GM21360 (cell line): Measurements from ENCODE around the gene DAB2.

Experiments used
- ATAC-seq: cut with Tn5 transposase; IDR thresholded peaks from one replicate; pipeline ENCODE4 v1.9.1; 2021; ENCODE audit warnings: mild to moderate bottlenecking, moderate library complexity; ENCODE audit not compliant: unreplicated experiment

The DAB2 gene

DNA sequence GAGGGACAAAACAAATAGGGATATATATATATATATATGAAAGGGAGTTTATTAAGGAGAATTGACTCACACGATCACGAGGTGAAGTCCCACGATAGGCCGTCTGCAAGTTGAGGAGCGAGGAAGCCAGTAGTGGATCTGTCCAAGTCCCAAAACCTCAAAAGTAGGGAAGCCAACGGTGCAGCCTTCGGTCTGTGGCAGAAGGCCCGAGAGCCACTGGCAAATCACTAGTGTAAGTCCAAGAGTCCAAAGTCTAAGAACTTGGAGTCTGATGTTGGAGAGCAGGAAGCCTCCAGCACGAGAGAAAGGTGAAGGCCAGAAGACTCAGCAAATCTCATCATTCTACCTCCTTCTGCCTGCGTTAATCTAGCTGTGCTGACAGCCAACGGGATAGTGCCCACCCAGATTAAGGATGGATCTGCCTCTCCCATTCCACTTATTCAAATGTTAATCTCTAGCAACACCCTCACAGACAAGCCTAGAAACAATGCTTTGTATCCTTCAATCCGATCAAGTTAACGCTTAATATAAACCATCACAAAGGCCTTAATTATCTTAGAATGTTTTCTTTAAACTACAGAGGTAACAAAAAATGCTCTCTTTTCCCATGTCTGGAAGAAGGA lies 23.8 kb upstream of the DAB2 start:
- no peak for ATAC-seq

DNA sequence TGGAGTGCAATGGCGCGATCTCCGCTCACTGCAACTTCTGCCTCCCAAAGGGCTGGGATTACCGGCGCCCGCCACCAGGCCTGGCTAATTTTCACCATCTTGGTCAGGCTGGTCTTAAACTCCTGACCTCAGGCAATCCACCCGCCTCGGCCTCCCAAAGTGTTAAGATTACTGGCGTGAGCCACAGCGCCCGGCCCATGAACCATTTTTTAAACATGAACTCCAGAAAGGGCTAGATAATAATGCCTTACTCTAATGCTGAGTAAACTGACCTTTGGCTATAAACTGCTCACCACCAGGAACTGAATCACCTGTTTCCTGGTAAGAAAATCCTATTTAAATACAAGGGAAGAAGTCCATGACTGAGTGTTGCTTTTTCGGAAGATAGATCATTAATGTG lies 23.2 kb upstream of the DAB2 start:
- ATAC-seq, result no peak

DNA sequence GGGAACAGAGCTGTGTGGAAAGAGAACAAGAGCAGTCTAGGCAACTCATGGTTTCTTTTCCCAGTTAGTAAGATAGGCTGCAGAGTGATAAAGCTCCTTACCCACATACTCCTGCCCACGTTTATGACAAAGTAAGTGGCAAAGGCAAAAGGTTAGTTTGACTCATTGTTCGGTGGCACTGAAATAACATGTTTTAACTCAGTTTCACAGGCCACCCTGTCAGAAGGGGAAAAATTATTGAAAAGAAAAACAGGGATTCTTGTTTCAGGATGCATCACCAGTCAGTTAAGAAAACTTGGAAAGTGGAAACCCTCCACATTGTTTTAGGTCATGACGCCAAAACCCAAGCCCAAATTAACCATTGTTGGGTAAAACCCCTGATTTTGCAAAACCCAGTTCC lies 22.3 kb upstream of the DAB2 start:
- ATAC-seq, result no peak

DNA sequence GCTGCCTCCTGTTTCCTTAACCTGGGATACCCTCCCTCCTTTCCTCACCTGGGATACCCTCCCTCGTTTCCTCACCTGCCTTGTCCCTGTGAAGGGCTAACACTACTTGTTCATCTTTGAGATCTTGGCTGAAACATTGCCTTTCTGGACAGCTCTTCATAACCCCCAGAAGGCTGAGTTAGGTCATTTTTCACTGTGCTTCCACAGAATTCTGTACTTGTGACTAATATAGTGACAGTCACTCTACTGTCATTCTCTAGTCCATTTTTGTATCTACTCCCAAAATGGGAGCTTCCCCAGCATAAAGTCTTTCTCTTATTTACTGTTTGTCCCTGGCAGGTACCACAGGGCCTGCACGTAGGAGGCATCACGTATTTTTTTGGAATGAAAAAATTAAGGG lies 21.5 kb upstream of the DAB2 start:
- ATAC-seq, result no peak

GRCh38 chr5:39443911-39444310 lies 19.1 kb upstream of the DAB2 start:
- ATAC-seq, result no peak

DNA sequence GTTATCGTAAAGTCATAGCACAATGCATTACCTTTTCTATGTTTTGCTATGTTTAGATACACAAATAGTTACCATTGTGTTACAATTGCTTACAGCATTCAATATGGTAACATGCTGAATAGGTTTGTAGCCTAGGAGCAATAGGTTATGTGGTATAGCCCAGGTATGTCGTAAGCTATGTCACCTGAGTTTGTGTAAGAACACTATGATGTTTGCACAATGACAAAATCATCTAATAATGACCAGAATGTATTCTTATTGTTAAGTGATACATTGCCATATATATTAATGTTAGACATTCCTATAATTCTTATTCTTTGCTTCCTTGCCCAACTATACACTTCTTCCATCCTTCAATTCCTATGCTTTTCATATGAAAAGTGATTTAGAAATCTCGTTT lies 18.2 kb upstream of the DAB2 start:
- no peak for ATAC-seq

- ATAC-seq, result no peak
Measured at GRCh38 chr5:39441838-39442237, 17.1 kb upstream of the DAB2 start.

DNA sequence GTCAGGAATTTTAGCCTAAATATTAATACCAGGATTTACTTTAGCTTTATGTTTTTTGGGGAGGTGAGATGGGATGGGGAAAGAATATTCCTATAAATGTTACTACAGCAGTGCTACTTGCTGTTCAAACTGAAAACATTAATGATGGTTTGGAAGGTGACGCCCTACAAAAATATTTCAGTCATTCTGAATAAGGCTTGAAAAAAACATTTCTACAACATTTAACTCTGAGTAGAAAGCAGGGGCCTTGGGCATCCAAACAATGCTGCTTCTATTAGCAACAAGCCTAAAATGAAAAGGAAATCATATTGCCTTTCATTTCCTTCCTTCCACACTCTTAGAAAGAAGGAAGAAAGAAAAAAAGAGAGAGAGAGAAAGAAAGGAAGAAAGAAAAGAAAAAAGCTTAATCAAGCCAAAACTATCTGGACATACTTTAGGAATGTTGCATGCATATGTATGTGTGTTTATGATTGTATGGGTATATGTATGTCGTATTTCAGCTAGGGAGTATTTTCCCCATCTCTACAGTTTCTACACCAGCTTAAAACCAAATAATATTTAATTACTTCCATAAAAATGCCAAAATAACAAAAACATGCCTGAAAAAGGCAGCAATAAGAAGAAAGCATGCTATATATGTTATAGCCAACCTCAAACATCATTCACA lies 16.3 kb upstream of the DAB2 start:
- no peak for ATAC-seq

DNA sequence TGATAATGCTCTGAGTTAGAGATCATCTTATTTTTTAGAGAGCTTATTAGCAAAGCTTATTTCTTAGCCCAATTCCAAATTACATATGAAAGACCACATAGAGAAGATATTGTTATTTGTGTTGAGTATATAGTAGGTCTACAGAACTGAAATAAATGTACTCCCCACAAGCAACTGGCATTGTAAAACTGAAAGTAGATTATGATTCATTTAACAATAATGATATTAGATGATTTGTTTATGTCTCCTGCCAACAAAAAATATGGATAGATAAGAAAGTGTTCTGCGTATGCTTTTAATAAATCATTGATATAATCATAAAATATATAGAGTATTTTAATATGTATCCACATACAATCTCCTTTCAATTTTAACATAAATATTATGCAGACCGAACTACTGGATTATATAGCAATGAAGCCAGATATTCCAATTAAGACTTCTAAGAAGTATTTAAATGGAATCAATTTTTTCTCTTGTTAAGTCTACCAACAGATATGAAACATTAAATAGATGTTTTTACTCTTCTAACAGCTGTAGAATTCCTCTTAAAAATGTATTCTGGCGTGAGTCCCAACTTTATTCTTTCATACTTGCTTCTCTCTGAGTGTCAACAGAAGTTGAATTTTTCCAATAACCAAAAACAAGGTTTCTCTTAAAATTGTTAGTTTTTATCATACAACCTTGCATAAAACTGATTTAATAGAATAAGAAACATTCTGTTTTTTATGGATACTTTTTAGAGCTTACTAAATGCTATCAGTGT lies 15.6 kb upstream of the DAB2 start:
- ATAC-seq, result no peak

GRCh38 chr5:39439582-39440162 lies 14.9 kb upstream of the DAB2 start:
- ATAC-seq, result no peak

DNA sequence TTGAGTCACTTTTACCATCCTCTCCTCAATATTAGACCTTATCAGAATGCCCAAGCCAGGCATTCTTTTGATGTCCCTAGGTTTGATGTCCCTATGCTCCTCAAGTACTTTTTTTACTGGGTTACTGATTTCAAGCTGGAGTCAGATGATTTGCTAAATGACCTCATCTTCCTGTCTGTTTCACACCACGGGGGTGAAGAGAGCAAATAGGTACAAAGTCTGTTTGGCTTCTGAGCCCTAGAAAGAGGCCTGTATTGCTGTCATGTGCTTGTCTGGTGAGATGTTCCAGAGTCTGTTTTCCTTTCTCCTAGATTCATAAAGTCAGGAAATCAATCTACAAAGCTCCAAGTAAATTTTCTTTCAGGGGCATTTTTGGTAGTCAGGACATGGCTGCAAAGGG lies 12.7 kb upstream of the DAB2 start:
- no peak for ATAC-seq

DNA sequence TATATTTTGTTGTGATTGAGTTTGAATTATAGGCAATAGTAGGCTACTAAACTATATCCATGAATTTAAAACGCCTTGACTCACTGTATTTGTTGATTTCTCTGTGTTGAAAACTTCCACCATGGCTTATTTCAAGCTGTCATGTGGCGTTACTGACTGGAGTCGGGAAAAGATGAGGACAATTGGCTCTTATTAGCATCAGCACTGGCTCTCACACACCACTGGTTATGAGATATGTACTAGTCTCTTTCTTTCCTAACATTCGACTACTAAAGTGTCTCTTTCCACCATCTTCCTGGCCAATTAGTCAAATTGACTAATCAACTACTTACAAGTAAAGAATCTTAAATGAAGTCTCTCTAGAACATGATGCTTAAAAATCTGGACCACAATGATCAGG lies 9.1 kb upstream of the DAB2 start:
- no peak for ATAC-seq

DNA sequence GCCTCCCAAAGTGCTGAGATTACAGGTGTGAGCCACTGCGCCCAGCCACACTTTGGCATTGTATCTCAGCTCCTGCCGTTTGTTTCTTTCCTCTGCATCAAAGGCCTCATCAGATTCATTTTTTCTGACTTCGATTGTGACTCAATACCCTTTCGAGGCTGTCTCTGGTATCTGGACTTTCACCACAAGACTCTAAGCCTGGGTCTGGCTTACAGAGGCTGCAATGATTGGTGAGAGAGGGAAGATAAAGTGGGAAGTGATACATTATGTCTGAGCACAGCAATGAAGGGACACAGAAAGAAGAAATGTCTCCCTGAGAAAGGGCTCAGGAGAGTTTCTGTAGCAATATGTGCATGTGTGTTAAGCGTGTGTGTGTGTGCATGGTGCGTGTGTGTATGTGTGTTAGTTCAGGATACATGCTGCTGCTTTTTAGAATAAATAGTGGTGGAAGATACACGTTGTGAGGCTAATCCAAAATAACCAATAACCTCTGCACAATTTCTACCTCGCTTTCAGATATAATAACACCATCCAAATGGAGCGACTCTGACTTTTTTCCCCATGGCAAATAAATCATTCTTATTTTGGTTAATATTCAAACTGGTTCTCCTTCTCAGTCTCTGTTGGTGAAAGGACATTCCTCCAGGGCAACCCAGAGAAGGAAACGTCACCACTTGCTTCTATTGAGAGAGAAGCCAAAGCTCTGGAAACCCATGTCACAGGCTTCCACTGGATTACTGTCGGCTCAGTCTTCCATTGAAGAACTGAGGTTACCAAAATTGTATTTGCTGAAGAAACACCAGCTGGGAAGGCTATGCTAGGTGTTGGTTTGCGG lies 8.1 kb upstream of the DAB2 start:
- ATAC-seq, result no peak

GRCh38 chr5:39430461-39430860 lies 5.7 kb upstream of the DAB2 start:
- no peak for ATAC-seq

DNA sequence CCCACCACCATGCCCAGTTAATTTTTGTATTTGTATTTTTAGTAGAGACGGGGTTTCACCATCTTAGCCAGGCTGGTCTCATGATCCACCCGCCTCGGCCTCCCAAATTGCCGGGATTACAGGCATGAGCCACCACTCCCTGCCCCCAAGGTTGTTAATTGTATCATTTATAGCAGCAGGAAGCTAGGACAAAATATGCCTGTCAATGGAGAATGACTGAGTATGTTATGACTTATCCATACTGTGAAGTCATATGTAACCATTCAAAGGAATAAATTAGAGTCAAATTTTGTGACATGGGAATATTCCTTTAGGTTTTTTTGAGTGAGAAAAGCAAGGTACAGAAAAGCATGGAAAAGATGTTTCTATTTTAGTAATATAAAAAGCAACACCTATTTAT lies 3.9 kb upstream of the DAB2 start:
- no peak for ATAC-seq

DNA sequence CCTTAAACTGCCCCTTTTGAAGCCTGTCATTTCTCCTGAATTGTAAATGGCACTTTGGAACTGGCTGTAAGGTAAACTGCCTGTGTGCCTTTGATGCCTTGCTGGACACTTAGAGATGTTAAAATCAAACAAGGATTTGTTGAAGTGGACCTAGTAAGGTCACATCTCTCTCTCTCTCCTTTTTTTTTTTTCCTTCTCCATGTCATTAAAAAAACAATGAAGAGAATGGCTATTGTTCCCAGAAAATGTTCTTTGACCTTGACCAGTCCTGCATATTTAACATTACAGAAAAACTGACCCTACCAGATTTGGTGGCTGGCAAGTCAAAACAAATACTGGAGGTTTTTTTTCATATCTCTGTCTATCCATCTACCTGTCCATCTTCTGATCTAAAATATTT lies 2.9 kb upstream of the DAB2 start:
- ATAC-seq, result no peak

DNA sequence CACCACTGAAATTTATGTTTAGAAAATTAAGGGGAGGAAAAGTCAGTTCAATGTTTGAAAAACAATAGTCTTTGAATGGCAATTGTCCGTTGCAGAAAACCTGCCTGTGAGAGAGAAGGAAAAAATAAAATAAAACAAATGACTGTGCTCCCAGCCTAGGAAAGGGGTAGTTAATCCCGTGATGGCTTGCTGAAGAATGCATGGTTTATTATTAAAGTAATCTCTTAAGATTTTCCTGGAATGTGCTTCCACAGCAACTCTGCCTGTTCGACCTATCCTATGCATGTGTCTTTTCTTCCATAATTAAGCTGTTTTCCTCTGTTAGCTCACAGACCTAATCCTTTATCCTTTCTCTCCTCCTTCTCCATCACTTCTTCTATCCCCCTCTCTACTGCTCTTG lies 2.4 kb upstream of the DAB2 start:
- ATAC-seq, result no peak

DNA sequence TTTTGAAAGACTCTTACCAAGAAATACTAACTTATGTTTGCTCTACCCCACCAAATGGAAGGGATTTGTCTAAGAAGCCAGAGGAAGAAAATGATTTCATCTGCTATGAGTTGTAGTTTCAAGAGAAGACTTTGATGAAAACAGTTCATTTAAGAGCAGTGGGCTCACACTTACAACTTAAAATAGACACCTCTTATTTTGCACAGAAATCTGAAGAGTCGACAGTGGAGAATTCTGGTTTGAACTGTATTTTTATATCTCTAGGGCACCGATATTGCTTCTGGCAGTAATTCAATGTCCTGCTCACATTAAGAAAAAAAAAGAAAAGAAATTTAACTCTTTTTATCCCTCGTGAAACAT lies 1.9 kb upstream of the DAB2 start:
- ATAC-seq, result no peak

DNA sequence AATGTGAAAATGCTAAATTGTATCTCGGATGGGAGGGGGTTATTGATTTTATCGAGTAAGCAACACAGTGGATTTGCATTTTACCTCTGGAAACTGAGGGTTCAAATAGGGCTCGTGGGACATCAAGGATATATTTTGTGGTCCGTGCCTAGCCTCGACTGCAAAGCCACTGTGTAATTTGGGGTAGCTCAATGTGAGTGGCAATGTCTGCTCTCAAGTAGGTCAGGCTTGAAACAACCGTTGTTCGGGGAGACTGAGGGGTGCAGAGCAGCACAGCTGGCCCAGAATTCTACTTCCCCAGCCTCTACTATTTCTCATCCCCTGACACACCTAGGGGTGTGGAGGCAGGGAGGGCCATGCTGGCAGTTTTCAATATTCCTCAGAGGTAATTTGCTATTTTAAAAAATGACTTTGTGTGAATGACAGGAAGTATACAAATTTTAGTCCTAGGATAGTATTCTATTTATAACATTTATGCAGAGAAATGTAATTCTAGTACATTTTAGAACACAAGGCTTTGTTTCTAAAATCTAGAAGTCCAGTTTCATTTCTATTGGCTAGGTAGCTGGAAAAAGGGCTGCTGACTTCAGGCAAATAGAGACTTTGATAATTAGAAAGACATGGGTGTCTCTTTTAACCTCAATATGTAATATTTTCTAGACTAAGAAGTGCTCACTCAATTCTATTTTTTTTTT lies 1.4 kb upstream of the DAB2 start:
- ATAC-seq, result no peak

- ATAC-seq, result no peak
Measured at GRCh38 chr5:39423331-39423751, 1.4 kb downstream of the DAB2 start.
